ENCODE measurements around the gene S1PR4.
"Not testable (repeated sequence)": the region's sequence is repeated elsewhere in the genome, so short reads cannot be mapped to it uniquely, and the experiment has no call there.

S1PR4 gene

DNA sequence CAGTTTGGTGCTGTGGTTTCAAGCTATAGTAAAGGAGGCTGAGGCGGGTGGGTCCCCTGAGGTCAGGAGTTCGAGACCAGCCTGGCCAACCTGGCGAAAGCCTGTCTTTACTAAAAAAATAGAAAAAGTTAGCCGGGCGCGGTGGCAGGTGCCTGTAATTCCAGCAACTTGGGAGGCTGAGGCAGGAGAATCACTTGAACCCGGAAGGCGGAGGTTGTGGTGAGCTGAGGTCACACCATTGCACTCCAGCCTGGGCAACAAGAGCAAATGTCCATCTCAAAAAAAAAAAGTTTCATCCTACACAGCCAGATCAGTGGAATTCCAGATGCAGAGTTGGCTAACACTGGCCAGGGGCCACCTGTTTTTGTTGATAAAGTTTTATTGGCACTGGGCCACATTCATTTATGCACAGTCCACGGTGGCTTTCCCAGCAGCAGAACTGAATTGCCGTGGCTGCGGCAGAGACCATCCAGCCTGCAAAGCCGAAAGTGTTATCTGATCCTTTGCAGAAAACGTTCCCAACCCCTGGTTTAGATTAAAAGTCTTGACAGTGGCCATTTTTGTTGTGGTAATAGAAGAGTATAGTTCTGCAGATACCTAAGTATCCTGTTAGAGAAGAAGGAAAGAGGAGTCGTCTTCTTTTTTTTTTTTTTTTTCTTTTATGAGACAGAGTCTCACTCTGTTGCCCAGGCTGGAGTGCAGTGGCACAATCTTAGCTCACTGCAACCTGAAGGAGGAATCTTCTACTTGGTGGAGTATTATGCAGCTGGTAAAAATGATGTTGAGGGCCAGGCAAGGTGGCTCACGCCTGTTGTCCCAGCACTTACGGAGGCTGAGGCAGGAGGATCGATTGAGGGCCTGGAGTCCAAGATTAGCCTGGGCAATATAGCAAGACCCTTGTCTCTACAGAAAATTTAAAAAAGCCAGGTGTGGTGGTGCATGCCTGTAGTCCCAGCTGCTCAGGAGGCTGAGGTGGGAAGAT is 15.8 kb downstream of the S1PR4 start:
- DNase-seq (ENCODE audit: low read depth in 2 of 2) = no peak

DNA sequence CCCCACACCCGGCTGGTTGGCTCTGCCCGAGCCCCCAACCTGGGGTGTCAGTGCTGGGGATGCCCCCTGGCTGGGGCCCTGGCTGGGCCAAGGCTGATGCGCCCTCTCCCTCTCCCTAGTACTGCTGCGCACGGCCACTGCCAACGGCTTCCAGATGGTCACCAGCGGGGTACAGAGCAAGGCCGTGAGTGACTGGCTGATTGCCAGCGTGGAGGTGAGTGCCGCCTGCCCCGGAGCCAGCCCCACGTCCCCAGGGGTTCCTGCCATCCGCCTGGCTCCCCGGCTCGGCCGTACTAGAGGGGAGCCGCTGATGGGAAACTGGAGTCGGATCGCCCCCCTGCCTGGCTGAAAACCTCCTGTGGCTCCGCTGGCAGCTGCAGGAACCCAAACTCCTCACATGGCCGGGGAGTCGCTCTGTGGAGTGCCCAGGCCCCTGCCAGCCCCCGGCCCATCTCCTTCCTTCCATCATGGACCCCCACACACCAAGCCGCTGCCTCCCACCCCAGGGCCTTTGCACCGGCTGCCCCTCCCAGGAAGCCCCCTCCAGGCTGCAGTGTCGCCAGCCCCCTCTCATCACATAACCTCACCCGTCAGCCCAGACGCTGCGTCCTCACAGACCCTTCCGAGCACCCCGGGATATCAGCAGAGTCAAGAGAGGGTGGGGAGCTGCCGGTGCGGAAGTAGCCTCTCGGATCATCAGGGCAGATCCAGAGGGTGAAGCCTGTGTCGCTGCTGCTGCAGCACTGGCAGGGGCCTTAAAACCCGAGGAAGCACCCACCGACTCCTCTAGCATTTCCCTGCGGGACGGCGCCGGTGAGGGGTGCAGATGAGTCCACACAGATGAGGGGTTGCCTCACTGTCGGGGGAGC is 17.7 kb downstream of the S1PR4 start:
- no peak for DNase-seq (ENCODE audit: low read depth in 2 of 2)

DNA sequence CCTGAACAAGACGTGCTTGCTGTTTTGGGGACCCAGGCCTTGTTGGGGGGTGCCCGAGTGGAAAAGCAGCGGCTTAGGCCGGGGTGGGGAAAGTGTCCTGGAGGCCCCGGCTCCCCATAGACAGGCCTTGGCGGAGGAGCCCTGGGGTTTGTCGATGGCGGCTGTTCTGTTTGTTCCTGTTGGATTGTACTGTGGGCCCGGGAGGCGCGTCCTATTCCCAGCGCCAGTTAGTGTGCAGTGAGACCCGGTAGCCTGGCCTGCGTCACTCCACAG is 18.3 kb downstream of the S1PR4 start:
- DNase-seq (ENCODE audit: low read depth in 2 of 2) = no peak

DNA sequence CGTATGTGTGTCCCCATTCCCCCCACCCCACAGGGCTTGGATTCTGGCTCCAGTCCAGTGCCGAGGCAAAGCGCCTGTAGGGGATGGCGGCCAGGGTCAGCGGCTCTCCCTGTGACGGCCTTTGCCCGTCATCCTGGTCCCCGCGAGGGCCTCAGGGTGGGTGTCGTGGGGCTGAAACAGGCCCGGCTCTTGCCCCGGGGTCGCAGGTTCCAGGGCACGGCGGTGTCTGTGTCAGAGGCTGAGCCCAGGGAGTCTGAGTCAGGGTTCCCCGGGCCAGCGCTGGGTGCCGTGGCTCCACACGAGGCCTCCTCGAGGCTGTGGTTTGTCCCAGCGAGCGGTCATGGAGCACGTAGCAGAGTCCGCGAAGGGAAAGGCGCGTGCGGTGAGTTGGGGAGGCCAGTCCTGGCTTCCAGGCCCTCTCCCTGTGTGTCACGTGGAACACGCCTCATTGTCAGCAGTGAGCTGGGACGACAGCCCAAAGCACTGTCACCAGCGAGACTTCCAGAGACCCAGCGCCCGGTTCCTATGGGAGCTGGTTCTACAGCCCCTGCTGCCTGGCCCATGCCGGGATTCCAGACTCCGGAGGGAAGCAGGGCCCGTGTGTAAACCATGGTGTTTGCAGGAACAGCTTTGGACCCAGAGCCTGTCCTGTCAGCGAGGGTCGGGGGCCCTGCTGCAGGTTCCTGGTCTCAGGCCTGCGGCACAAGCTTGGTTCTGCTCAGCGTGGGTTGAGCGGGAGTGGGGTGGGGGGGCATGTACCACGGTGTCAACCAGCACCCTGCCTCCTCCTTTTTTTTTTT is 20.5 kb downstream of the S1PR4 start:
- DNase-seq (ENCODE audit: low read depth in 2 of 2) = no peak

DNA sequence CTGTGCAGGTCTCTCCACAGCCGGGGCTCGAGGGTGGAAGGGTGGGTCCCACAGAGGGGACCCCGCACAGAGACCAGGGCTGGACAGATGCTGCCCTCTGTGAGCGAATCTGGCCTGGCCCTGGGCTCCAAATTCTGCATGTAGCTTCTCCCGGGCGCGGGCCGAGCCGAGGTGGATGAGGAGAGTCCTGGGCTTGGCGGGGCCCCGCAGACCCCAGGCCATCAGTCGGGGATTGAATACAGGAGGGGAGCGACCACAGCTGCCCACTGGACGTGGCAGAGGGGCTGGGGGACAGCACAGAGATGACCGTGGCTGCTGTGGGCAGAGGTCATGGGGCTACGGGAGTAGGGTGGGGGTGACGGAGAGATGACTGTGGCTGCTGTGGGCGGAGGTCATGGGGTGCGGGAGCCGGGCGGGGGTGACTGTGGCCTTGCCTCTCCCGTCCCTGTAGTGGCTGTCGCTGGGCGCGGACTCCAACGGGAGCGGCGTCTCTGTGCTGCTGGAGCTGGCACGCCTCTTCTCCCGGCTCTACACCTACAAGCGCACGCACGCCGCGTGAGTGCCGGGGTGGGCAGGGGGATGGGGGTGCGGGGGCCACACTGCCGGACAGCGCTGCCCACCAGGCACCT is 22.6 kb downstream of the S1PR4 start:
- no peak for DNase-seq (ENCODE audit: low read depth in 2 of 2)

DNA sequence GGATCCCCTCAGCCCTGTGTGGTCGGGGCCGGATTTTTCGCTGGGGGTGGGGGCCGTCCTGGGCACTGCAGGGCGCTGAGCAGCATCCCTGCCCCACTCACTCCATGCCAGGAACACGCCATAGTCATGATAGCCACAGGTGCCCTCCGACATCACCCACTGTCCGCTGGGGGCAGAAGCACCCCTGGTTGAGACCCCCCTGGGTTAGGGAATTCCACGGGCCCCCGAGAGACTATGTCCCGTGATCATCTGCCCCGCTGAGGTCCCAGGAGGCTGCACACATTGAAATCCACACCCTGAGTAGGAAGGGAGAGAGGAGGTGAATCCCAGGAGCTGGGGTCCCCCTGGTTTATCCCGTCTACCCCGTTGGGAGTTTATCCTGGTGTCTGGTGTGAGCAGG is 23.3 kb downstream of the S1PR4 start:
- no peak for DNase-seq (ENCODE audit: low read depth in 2 of 2)

DNA sequence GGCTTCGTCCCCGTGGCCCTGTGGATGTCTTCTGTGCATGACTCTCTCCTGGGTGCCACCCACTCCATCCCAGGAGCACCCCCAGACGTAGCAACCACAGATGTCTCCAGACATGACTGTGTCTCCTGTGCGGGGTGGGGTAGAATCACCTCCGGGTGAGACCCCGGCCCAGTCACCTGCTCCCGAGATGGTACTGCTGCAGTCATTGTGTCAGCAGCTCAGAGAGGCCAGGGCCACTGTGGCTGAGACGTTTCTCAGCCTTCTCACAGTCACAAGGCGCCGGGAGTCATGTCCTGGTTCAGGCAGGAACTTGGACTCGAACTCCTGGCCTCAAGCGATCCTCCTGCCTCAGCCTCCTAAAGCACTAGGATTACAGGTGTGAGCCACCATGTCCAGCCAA is 23.8 kb downstream of the S1PR4 start:
- DNase-seq (ENCODE audit: low read depth in 2 of 2) = no peak

DNA sequence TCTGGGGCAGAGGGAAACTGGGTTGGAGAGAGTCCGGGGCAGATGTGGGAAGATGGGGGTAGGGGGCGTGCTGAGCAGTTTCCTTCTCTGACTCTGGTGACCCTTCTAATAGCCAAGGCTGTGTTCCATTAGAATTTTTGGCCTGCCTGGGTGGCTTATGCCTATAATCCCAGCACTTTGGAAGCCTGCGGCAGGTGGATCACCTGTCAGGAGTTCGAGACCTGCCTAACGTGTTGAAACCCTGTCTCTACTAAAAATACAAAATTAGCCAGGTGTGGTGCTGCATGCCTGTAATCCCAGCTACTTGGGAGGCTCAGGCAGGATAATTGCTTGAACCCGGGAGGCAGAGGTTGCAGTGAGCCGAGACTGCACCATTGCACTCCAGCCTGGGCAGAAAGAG is 24.3 kb downstream of the S1PR4 start:
- DNase-seq (ENCODE audit: low read depth in 2 of 2) = not testable (repeated sequence)

DNA sequence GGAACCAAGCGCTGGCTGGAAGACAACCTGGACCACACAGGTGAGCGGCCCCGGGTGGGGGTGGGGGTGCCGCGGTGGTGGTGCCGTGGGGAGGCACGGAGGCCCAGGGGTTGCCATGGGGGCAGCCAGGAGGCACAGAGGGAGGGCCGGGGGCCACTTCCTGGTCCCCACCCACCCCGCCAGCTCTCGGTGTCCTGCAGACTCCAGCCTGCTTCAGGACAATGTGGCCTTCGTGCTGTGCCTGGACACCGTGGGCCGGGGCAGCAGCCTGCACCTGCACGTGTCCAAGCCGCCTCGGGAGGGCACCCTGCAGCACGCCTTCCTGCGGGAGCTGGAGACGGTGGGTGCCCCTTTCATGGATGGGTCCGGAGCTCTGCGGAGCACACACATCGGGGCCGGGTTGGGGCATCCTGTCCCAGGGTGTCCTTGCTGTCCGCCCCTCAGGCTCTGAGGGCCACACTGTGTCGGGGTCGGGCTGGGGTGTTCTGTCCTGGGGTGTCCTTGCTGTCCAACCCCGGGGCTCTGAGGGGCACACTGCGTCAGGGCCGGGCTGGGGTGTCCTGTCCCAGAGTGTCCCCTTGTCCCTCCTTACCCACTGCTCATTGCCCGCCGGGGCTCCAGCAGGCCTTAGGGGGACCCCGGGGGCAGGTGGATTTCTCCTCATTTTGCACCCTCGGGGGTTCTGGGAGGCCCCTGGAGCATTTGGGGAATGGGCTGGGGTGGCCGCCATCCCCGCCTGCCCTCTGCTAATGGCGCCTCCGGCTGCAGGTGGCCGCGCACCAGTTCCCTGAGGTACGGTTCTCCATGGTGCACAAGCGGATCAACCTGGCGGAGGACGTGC is 25.5 kb downstream of the S1PR4 start:
- no peak for DNase-seq (ENCODE audit: low read depth in 2 of 2)

DNA sequence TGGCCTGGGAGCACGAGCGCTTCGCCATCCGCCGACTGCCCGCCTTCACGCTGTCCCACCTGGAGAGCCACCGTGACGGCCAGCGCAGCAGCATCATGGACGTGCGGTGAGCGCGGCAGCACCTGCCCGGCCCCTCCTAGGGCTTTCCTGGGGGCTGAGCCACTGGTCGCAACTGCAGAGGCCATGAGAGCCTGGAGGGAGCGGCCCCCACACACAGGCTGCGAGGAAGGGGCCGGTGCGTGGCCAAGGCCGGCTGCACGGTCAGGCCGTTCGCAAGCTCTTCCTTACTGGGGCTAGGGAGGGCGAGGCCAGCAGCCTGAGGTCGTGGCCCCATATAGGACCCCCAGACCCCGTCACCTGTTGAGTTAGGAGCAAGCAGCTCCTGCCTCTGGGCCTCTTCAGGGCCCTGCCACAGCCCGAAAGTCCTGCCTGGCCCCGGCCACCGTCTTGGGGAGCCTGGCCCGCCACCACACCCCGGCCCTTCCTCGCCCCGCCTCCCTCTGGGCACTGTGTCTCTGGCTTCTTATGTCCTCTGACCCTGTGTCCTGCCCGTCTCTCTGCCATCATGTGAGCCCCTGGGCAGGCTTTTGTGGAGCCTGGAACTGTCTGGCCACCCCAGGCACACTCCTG is 26.2 kb downstream of the S1PR4 start:
- DNase-seq (ENCODE audit: low read depth in 2 of 2) = no peak

DNA sequence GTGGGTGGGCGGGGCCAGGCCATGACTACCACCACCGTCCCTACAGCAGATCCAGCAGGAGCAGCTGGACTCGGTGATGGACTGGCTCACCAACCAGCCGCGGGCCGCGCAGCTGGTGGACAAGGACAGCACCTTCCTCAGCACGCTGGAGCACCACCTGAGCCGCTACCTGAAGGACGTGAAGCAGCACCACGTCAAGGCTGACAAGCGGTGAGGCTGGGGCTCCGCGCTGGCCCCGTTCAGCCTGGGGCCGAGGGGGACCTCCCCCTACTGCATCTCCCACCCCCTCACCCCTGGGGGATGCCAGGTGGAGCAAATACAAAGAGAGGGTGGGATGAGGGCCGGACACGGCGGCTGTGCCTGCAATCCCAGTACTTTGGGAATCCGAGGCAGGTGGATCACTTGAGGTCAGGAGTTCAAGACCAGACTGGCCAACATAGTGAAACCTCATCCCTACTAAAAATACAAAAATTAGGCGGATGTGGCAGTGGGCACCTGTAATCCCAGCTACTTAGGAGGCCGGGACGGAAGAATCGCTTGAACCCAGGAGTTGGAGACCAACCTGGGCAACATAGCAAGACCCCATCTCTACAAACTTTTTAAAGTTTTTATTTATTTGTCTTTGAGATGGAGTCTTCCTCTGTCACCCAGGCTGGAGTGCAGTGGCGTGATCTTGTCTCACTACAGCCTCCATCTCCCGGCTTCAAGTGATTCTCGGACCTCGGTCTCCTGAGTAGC is 27.8 kb downstream of the S1PR4 start:
- DNase-seq (ENCODE audit: low read depth in 2 of 2) = no peak

DNA sequence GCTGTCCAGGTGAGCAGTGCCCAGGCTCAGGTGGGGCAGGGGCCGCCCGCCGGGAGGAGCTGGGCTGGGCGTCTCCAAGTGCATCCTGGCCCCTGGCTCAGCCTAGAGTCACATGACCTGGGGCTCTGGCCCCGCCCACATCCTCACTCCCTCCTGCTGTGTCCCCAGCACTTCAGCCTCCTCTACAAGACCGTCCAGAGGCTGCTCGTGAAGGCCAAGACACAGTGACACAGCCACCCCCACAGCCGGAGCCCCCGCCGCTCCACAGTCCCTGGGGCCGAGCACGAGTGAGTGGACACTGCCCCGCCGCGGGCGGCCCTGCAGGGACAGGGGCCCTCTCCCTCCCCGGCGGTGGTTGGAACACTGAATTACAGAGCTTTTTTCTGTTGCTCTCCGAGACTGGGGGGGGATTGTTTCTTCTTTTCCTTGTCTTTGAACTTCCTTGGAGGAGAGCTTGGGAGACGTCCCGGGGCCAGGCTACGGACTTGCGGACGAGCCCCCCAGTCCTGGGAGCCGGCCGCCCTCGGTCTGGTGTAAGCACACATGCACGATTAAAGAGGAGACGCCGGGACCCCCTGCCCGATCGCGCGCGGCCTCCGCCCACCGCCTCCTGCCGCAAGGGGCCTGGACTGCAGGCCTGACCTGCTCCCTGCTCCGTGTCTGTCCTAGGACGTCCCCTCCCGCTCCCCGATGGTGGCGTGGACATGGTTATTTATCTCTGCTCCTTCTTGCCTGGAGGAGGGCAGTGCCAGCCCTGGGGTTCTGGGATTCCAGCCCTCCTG is 29.1 kb downstream of the S1PR4 start:
- no peak for DNase-seq (ENCODE audit: low read depth in 2 of 2)

DNA sequence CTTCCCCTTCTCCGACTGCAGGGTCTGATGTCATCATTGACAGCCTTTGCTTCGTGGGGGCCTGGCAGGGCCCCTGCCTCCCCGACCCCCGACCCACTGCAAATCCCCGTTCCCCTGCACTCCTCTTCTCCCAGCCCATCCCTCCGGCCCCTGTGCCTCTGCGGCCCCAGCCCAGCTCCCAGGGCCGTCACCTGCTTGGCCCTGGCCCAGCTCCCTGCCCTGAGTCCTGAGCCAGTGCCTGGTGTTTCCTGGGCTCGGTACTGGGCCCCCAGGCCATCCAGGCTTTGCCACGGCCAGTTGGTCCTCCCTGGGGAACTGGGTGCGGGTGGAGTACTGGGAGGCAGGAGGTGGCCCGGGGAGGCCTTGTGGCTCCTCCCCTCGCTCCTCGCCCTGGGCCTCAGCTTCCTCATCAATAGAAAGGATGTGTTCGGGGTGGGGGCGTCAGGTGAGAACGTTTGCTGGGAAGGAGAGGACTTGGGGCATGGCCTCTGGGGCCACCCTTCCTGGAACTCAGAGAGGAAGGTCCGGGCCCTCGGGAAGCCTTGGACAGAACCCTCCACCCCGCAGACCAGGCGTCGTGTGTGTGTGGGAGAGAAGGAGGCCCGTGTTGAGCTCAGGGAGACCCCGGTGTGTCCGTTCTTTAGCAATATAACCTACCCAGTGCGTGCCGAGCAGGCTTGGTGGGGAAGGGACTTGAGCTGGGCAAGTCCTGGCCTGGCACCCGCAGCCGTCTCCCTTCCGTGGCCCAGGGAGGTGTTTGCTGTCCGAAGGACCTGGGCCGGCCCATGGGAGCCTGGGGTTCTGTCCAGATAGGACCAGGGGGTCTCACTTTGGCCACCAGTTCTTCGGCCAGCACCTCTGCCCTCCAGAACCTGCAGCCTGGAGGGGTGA is 30.0 kb downstream of the S1PR4 start:
- DNase-seq (ENCODE audit: low read depth in 2 of 2) = no peak

DNA sequence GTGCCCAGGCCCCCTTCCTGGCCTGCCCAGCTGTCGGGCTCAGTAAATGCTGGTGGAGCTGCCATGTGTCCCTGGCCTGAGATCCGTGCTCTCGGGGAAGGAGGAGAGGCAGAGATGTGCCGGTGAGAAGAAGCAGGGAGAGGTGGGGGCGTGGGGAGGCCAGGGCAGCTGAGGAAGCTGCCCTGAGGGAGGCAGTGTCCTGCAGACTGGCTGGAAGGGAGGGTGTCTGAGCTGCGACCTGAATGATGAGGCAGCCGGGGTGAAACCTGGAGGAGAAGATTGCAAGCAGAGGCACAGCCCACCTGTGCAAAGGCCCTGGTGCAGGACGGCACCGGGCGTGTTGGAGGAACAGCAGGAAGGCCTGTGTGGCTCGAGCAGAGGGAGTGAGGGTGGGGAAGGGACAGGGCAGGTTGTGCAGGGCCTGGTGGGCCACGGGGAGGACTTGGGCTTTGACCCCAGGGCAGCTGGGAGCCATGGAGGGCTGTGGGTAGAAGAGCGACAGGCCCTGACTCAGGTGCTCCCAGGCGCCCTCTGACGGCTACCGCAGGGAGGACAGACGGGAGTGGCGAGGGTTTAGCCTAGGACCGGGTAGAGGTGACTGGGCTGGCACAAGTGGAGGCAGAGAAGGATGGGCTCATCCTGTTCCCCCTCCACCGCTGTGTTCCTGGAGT is 31.9 kb downstream of the S1PR4 start:
- DNase-seq (ENCODE audit: low read depth in 2 of 2) = peak; percentile 37 to 41

DNA sequence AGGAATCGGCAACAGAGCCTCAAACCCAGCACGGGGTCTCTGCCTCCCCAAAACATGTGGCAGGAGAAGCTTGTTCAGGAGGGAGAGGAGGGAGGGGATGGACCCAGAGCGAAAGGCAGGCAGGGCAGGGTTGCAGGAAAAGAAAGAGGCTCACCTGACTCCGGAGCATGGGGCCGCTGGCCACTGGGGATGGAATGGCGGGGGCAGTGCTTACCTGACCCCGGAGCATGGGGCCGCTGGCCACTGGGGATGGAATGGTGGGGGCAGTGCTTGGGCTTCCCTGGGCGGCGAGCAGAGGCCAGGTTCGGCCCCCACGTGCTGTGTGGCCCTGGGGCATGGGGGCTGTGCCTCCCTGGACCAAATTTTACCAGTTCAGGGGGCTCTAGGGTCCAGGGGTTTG is 32.6 kb downstream of the S1PR4 start:
- DNase-seq (ENCODE audit: low read depth in 2 of 2) = no peak

DNA sequence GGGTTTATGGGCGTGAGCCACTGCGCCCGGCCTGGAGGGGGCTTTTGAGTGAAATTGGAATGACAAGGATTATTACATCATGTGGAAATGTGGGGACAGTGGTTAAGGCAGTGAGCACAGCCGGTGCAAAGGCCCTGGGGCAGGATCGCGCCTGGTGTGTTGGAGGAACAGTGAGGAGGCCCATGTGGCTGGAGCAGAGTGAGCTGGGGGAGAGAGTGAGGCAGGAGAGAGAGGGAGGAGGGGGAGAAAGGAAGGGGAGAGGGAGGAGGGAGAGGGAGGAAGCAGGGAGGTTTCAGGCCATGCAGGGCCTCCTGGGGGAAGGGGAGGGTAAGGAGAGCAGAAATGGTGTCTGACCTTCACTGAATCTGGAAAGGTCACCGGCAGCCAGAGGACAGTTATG is 34.6 kb downstream of the S1PR4 start:
- DNase-seq (ENCODE audit: low read depth in 2 of 2) = no peak

DNA sequence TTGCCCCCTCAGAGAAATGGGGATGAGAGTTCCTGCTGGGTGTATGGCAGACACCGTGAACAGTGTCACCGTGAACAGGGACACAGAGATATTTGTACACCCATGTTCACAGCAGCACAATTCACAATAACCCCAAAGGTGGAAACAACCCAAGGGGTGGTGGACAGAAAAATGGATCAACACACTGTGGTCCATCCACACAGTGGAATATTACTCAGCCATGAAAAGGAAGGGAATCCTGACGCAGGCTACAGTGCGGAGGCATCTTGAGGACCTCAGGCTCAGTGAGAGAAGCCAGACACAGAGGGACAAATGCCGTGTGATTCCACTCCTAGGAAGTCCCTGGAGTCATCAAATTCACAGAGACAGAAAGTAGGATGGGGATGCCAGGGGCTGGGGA is 38.3 kb downstream of the S1PR4 start:
- no peak for DNase-seq (ENCODE audit: low read depth in 2 of 2)
